Measurements from ENCODE around the gene CTNNB1. TPM values are rescaled to one million over a fixed set of nuclear protein-coding genes. Genes with fewer than 3 reads are reported as not detected.

The CTNNB1 gene
- total and polyA plus RNA-seq, 2 of the 4 experiments (the other 2 are of a cell fraction), result 364 to 1,677 TPM

DNA sequence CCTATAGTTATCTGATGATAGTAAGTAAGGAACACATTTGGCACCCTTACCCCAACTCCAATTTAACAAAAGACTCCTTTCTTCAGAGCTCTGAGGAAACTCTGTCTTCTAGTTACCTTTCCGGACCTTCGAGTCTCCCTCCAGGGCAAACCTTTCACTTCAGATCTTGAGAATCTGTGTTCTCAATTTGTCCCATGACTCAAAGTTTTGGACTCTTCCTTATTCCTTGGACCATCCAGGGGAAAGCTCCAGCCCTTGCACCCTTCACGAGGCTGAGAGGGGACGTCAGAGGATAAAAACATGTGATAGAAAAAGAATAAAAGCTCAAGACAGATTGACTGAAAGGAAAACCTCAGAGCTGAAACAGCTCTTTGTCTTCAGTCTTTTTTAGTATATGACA is 76.9 kb downstream of the CTNNB1 start:
- Histone ChIP-seq H2BK15ac (ENCODE audit: low read depth, low read length) (no peak overlapping the region), H3K36me3 (ENCODE audit: control insufficient read depth, insufficient read depth, low read length) (no peaks in the 10 kb centered on the region), H3K27ac (ENCODE audit: insufficient read depth, low read length) (no peak overlapping the region), H3K79me1 (ENCODE audit: low read depth in 1 of 2, low read length in 2 of 2) (no peaks in the 10 kb centered on the region), H2AK5ac (ENCODE audit: low read depth, low read length) (no peak overlapping the region), H4K20me1 (ENCODE audit: insufficient read depth, low read length) (no peaks in the 10 kb centered on the region), H3K9ac (ENCODE audit: low read depth, low read length) (no peak overlapping the region), H2BK20ac (ENCODE audit: low read depth, low read length) (no peak overlapping the region), H3K9me1 (ENCODE audit: insufficient read depth, low read length) (no peaks in the 10 kb centered on the region), H3K4me1 (ENCODE audit: control insufficient read depth, insufficient read depth, low read length) (no peaks in the 10 kb centered on the region), H3K23ac (ENCODE audit: low read depth, low read length) (no peak overlapping the region), H3K4me2 (ENCODE audit: low read depth, low read length) (no peak overlapping the region), H3K18ac (ENCODE audit: low read depth, low read length) (no peak overlapping the region), H4K8ac (ENCODE audit: low read depth in 2 of 2, low read length in 2 of 2) (no peak overlapping the region), H2BK5ac (ENCODE audit: low read depth, low read length, poor library complexity, severe bottlenecking) (no peak overlapping the region), H2AFZ (replicated peaks; ENCODE audit: low read length, poor library complexity) (no peak overlapping the region), H3K56ac (ENCODE audit: extremely low read depth, insufficient read depth, low read length) (no peak overlapping the region), H2AK9ac (replicated peaks; ENCODE audit: low read depth, low read length, poor library complexity) (no peak overlapping the region), H3K14ac (replicated peaks; ENCODE audit: low read depth, low read length) (no peak overlapping the region), H3K9me3 (ENCODE audit: control insufficient read depth, insufficient read depth, low read length) (no peaks in the 10 kb centered on the region), H4K91ac (ENCODE audit: insufficient read depth, low read depth, low read length) (no peak overlapping the region), H3K27me3 (ENCODE audit: control insufficient read depth, insufficient read depth, low read length) (no peaks in the 10 kb centered on the region), H4K5ac (ENCODE audit: low read depth, low read length) (no peak overlapping the region), H2BK120ac (ENCODE audit: low read depth, low read length) (no peak overlapping the region), H3K4me3 (ENCODE audit: insufficient read depth, low read depth, low read length) (no peak overlapping the region), H3K4ac (ENCODE audit: low read depth, low read length) (no peak overlapping the region)
- in situ Hi-C loops (cut with MboI; ENCODE audit: low sequenced_read_pairs) (no loop called here), dilution Hi-C loops (cut with HindIII; ENCODE audit: low sequenced_read_pairs, unreplicated experiment) (no loop called here), intact Hi-C loops (cut with micrococcal nuclease) (no loop called here)
- DNase-seq, result no peak
- BruUV-seq (replicated peaks), result no TSS peak
- TF ChIP-seq MAFK (IDR thresholded peaks at IDR 0.05; ENCODE audit: low read depth, low read length) (no peak), FOS (IDR thresholded peaks at IDR 0.05; ENCODE audit: low read depth, low read length) (no peak), MXI1 (IDR thresholded peaks at IDR 0.05; ENCODE audit: borderline replicate concordance, low read depth, low read length) (no peak), NFE2L2 (IDR thresholded peaks at IDR 0.05; ENCODE audit: low read depth, low read length) (no peak), CEBPB (IDR thresholded peaks at IDR 0.05; ENCODE audit: low read depth, low read length) (no peak), SMC3 (IDR thresholded peaks at IDR 0.05; ENCODE audit: low read depth, low read length) (no peak), CHD1 (IDR thresholded peaks at IDR 0.05; ENCODE audit: low read depth, low read length) (no peak), RCOR1 (IDR thresholded peaks at IDR 0.05; ENCODE audit: insufficient replicate concordance, low read length) (no peak), MAZ (IDR thresholded peaks at IDR 0.05; ENCODE audit: borderline replicate concordance, low read depth, low read length) (no peak), BHLHE40 (IDR thresholded peaks at IDR 0.05; ENCODE audit: low read depth, low read length) (no peak), RFX5 (IDR thresholded peaks at IDR 0.05; ENCODE audit: low read depth, low read length) (no peak)
- TF ChIP-seq, protein P1, sequence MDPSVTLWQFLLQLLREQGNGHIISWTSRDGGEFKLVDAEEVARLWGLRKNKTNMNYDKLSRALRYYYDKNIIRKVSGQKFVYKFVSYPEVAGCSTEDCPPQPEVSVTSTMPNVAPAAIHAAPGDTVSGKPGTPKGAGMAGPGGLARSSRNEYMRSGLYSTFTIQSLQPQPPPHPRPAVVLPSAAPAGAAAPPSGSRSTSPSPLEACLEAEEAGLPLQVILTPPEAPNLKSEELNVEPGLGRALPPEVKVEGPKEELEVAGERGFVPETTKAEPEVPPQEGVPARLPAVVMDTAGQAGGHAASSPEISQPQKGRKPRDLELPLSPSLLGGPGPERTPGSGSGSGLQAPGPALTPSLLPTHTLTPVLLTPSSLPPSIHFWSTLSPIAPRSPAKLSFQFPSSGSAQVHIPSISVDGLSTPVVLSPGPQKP (IDR thresholded peaks at IDR 0.05; ENCODE audit: borderline replicate concordance, low read depth, low read length), result no peak
- ChIA-PET POLR2A (ENCODE audit: unreplicated experiment) (no interaction called here), CTCF (interaction anchor here (0.6 to 1.4 kb wide), 2 partner anchors 10 to 61 kb away, joined by 3 to 5 read pairs; no protein-coding TSS in a partner anchor)
- ATAC-seq (ENCODE audit: low read depth), result no peak
- 82% methylated on average over 2 of the region's 4 CpGs; no CpG with 5 or more reads in 1 of the 2 experiments for WGBS, 2 experiments (ENCODE audit: extremely low coverage in 2 of 2, insufficient read length in 1 of 2)
